GM10266 (cell line): Measurements from ENCODE around the gene ERLIN1.
A peak's percentile ranks its signal among the peaks of the same experiment; 100 is the strongest.

Experiments
- DNase-seq: peaks from one replicate; pipeline ENCODE4 v3.0.0; 2012; ENCODE audit errors: extremely low spot score
- CTCF ChIP-seq: IDR thresholded peaks from 2 replicates; pipeline ENCODE4 v1.5.1; 2012; ENCODE audit warnings: mild to moderate bottlenecking, low read depth; ENCODE audit not compliant: control insufficient read depth, insufficient read depth; ENCODE audit errors: missing control alignments

The ERLIN1 gene

GRCh38 chr10:100155936-100156335, 29.9 kb downstream of the ERLIN1 start:
- no peak for TF ChIP-seq CTCF
- DNase-seq = no peak

DNA sequence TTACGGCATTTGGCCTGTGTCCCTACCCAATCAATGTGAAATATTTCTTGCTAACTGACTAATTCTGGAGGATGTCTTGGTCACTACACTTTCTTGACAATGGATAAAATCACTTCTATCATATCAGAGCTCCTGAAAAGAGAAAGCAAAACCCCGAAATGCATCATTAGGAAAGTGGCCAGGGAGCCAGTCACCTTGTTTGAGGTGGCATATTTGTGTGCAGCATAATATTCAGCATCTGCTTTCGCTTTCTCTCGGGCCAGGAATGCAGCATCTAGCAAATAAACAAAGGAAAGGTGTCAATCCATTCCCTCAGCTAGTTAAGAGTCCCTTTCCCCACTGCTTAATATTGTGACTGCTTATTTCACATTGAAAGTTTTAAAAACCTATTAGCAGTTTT, 31.2 kb downstream of the ERLIN1 start:
- no peak for TF ChIP-seq CTCF
- no peak for DNase-seq

DNA sequence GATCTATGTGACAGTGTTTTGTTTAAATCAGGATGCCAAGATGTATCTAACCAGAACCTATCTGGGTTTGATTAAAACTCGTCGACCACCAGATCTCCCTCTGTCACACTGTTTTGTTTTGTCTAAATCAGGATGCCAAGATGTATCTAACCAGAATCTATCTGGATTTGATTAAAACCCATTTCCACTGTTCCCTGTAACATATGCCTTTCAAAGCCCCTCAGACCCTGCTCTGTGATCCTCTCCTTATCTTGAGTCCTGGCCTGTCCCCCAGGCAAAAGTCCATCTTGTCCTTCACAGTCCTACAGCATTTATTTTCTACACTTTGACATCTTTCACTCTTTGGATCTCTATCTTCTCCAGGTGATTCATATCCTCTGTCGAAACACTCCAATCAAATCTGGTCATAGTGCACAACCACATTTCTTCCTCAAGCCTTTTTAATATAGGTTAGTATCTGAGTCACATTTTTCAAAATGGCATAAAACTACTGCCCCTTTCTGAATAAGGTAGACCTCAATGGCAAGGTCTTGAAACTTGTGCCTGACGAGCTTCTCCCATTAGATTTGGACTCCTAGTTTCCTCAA, 32.5 kb downstream of the ERLIN1 start:
- DNase-seq = no peak

DNA sequence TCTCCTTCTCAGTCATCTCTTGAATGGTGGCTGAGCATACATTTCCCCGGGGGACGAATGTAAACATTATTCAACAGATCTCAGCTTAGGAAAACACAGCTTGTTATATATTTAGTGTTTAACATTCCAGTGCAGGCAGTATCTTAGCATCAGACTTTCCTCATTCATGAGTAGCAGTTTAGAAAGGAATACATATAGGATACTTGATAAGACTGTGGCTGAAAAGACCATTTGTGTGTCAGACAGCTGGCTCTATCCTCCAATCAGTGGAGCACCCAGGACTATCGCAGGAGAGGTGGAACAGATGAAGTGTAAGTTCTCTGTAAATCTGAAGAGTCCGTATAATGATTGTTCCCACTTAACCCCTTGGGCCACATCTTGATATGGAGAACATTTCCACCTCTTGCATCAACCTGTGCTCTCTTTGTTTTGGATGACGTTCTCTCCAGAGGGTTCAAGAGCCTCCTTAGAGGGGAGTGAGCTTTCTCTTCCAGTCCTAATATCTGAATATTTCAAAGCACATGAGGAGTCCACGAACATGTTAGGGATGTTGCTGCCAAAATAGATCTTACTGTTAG, 34.0 kb downstream of the ERLIN1 start:
- TF ChIP-seq CTCF = no peak

More for the DNA sequence above, 32.5 kb downstream of the ERLIN1 start:
- no peak for TF ChIP-seq CTCF

DNA sequence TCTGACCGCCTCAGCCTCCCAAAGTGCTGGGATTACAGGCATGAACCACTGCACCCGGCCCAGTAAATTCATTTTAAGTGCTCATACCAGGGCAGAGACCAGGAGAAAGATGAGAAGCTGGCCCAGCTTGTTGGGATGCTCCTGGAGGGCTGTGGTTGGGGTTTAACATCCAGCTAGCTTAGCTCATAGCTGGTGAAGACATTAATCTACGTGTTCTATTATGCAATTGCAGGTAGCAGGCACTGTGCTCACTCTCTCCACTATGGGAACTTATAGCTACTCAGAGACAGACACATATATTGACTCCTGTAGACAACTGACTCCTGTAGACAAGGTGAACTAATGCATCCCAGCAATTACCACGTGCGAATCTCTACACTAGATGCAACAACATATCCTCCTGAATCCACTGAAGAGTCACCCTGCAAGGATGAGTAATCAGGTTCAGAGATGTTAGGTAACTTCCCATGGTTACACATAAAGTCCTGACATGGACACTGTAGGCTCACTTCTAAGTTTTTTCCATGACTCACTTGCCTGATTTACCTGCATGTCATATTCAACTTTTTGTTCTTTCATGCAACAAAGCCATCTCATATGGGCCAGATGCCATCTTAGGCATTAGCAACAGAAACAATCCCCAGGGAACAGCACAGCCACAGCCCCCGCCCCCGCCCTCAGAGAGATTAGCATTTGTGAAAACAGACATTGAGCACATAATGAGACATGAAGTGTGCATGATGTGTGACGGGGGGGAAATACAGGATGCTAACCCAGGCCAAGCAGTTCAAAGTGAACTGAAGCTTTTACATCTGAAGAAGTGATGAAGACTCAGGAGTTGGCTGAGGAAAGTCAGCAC, 37.2 kb downstream of the ERLIN1 start:
- DNase-seq = peak; percentile 60
- TF ChIP-seq CTCF = no peak

More for the DNA sequence above, 34.0 kb downstream of the ERLIN1 start:
- no peak for DNase-seq

DNA sequence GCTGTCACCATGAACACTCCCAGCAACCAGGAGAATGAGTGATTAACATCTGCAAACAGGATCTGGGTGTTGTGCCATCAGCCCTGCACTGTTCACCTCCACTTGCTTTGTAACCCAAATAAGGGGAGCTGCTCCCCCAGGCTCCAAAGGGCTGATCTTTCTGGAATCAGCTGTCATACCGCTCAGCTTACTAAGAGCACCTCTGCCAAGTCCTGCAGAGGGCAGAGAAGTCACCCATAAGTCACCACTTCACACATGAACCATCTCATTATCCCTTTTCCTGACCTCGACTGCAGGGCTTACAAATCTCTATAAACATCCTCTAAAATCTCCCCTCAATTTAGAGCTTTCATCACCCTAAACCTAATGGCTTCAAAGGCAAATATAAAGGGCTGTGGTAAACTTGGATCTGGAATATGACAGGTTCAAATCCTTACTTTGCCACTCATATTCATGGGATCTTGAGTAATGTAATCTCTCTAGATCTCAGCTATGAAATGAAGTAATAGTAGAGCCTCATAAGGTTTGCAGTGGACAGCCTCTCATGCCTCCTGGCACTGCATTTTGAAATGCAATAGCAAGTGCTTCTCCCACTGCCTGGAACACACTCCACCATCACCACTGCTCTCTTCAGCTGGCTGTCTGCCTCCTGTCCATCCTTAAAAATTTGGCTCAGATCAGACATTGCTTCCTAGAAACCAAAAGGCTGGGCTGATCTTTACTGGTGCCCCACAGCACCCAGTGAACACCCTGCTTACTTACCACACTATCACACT, 38.8 kb downstream of the ERLIN1 start:
- DNase-seq = no peak
- no peak for TF ChIP-seq CTCF
